Dedifferentiated amniotic fluid mesenchymal stem cell (primary cell): ENCODE results near the gene IYD.
"Not testable (repeated sequence)": the region's sequence is repeated elsewhere in the genome, so short reads cannot be mapped to it uniquely, and the experiment has no call there.

ENCODE experiments used
- DNase-seq: peaks from one replicate; pipeline ENCODE4 v3.0.0-alpha.2; 2016; ENCODE audit errors: extremely low spot score

Gene IYD

DNA sequence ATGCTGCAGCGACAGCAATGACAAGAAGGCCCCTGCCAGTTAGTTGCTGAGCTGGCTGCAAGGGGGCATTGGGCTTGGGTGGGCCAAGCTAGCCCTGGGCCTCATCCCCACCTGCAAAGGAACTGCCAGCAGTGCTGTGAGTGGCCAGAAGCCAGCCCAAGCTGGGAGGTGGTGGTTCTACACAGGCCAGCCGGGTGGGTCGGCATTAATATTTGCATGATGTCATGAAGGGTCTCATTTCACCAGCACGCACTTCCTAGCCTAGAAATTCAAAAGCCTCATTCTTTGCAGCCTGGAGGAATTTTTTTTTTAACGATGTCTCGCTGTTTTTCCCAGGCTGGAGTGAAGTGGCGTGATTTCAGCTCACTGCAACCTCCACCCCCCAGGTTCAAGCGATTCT lies 62.0 kb downstream of the IYD start:
- DNase-seq = no peak

DNA sequence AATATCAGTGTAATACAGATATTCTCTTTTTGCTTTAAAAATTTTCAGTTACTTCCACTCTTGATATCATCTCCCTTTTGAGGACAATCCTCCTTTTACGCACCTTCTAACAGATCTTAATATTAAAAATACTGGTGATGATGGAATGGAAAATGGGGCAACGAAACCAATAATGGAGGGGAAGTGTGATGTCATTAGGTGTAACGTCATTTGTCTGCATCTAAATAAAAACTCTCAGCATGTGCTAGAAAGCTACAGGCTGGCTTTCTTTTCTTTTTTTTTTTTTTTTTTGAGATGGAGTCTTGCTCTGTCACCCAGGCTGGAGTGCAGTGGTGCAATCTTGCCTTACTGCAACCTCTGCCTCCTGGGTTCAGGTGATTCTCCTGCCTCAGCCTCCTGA lies 66.5 kb downstream of the IYD start:
- DNase-seq = no peak

DNA sequence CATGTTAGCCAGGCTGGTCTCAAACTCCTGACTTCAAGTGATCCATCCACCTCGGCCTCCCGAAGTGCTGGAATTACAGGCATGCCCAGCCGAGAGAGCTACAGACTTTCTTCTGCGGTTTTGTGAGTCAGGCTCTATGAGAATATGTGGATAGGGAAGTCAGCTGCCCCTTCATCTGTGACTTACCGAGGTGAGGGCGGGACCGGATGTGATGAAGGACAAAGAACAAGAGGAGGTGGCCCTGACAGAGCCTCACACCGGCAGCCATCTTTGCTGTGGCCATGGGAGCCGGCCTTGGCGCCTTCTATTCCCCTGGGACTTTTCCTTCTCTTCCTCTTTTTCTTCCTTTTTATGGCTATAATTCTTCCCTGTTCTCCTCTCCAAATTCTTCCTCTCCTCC lies 67.0 kb downstream of the IYD start:
- DNase-seq = no peak

DNA sequence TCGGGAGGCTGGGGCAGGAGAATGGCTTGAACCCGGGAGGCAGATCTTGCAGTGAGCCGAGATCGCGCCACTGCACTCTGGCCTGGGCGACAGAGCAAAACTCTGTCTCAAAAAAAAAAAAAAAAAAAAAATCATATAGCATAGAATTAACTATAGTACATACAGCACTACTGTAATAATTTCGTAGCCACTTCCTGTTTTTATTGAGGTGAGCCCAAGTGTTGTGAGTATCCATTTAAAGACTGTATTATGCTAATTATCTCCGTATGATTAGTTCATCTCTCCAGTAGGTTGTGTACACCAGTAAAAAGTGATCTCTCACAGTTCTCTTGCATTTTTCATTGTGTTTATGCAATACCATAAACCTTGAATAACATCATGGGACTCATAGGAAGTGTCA lies 70.6 kb downstream of the IYD start:
- no peak for DNase-seq

DNA sequence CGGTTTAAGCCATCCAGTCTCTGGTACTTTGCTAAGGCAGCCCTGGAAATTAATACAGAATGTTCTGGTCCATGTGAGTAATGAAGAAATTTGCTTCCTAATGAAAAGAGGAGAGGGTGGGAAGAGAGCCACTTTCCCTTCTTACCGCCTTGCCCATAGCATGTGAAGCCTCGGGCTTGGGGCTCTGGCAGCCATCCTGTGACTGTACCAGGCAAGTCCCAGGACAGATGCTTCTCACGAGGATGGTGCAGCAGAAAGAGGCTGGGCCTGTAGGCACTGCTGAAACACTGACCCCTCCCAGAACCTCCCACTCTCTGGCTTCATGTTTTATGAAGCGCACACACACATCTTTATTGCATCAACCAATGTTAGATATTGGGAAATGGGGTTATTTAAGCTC lies 74.8 kb downstream of the IYD start:
- DNase-seq = no peak

DNA sequence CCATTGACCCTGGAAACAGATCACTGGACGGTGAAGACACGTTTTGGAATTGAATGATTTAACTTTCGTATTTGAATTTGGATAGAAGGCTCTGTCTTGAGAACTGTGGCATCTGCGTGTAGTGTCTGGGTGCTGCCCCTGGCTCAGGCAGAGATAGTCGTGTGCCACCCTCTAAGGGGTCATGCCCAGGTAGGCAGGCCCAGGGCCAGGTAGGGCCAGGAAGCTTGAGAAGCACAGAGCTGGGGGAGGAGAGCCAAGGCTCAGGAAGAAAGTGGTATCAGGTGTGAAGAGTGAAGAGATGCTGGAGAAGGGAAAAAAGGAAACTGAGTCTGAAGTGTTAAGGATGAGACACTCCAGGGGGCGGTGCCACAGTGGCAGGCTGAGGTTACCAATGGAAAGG lies 75.5 kb downstream of the IYD start:
- DNase-seq = no peak

DNA sequence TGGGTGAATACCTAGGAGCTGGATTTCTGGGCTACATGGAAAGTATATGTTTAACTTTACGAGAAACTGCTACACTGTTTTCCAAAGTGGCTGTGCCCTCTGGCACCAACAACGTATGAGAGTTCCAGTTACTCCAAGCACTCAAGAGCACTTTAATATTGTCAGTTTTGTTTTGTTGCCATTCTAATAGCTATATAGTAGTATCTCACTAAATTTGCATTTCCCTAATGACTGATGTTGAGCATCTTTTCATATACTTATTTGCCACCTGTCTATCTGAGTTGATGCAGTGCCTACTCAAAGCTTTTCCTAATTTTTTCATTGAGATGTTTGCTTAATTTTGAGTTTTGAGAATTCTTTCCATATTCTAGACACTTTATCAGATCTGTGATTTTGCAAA lies 76.7 kb downstream of the IYD start:
- no peak for DNase-seq

DNA sequence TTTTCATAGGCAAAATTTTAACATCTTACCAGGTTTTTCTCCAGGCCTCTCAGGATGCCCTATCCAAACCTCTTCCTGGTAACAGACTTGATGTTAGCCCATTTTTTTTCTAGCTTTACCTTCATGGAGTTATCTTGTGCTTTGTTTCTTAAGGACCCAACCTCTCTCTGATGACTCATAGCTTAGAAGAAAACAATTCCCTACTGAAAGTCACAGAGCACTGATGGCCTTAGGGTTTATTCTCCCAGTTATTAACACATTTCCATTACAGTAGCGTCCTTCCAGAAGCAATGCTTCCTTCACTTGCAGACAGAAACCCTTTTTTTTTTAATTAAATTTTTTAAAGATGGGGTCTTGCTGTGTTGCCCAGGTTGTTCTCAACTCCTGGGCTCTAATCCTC lies 79.4 kb downstream of the IYD start:
- DNase-seq = no peak

DNA sequence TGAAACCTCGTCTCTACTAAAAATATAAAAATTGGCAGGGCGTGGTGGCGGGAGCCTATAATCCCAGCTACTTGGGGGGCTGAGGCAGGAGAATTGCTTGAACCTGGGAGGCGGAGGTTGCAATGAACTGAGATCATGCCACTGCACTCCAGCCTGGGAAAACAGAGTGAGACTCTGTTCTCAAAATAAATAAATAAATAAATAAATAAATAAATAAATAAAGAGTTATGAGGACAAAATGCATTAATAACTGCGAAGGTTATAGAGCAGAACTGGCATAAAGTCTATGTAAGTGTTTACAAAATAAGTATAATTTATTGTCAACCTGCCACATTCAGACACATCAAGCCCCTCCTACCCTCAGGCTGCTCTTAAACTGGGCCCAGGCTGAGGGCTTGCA lies 80.2 kb downstream of the IYD start:
- not testable (repeated sequence) for DNase-seq

DNA sequence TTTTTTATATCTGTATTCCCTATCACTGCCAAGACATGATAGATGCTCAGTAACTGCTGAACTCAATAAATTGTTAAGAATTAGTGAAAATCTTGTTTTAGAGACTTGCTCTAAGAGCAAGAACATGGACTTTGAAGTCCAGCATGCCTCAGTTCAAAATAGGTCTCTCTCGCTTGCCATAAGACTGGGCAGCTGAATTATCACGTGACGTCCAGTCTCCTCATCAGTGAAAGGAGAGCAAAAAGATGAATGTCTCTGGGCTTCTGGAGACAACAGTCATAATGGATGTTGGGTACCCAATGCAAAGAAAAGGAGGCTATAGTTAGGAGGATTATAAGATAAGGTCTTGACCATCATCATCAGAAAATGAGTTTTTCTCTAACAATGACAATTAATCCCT lies 82.1 kb downstream of the IYD start:
- no peak for DNase-seq

DNA sequence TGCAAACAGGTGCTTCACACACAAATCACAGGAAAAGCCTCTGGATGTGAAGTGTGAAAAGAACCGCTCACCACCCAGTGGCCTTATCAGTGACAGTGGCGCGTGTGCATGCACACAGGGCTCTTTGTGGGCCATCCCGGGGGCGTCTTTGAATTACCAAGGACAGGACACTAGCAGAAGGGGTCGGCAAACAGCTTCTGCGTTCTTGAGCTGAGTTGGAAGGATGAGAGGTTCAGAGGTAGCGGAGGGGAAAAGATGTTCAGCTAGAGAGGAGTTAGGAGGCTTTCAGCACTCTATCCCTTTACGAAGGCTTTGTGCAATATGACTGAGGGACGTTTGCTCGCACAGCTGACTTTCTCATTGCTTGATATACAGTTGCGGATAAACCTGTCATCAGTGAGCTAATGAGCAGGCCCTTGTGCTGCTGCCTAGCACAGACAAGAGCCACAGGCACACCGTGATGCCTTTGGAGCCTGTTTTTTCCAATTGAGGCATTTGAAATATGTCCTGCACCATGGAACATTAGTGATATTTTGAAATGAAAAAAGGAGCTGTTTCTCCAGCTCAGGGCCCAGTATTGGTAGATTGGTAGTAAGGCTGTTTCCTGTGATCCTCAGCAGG lies 83.1 kb downstream of the IYD start:
- DNase-seq = no peak

DNA sequence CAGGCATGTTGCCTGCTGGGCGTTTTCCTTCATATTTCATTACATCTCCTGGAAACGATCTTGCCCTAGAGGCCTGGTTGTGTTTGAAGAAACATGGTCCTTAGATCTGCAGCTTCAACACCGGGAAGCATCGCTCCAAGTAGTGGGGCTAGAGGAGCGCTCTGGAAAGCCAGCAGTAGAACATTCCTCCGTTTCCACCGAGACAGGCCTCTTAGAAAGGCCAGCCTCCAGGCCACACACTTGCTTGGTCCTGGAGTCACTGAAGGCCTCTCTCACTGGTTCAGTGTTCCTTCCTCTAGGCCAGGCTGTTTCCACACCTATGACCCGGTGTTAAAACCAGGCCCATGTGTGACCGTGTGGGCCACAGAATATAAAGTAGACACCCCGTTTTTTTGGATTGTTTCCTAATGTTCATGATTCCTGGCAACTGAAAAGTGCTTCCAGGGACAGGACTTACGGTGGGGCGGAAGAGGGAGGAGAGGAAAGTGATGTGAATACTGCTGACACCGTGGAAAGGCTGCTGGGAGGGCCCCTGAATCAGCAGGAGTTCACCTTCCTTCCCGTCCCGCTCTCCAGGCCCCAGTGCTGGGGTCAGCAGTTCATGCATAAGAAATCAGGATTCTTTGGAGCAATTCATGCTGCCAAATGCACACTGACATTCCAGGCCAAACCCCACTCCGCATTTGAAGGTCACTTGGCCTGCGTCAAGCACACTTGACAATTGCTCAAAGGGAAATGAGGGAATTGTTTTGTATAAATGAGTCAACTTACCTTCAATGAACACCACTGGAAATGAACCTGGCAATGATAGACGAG lies 83.8 kb downstream of the IYD start:
- no peak for DNase-seq

DNA sequence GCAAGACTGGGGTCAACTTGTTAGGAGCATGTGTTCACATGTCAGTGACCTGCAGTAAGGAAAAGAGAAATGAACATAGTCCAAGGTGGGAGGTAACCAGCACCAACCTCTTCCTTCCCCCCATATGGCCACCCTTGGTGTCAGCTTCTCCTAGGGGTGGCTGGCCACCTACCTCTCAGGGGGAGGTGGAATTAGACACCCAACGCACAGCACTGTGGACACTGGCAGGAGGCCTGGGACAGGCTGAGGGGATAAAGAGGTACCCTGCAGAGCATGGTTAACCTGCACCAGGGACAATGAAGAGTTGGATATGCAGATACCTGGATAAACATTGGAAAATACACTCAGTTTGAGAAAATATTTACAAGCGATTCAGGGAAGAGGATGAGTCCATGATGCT lies 84.5 kb downstream of the IYD start:
- DNase-seq = no peak
